ENCODE measurements around the gene SCAF4.
A peak's percentile ranks its signal among the peaks of the same experiment; 100 is the strongest.
"Not testable (repeated sequence)": the region's sequence is repeated elsewhere in the genome, so short reads cannot be mapped to it uniquely, and the experiment has no call there.

Gene SCAF4

GRCh38 chr21:31667132-31667531, 64.8 kb downstream of the SCAF4 start:
- H3K4me2 ChIP-seq (ENCODE audit: low read length), result no peak overlapping the region
- H2AFZ ChIP-seq (ENCODE audit: low read length), result no peak overlapping the region
- peaks cover 95% of the 10 kb centered on the region for H3K36me3 ChIP-seq (ENCODE audit: insufficient read depth, low read length)
- H3K4me3 ChIP-seq (ENCODE audit: low read depth, low read length, poor library complexity, severe bottlenecking), result no peak overlapping the region
- no peaks in the 10 kb centered on the region for H3K27me3 ChIP-seq (ENCODE audit: insufficient read depth, low read length)
- H3K9ac ChIP-seq (ENCODE audit: low read length), result no peak overlapping the region
- TF ChIP-seq CTCF (IDR thresholded peaks at IDR 0.05; ENCODE audit: low read length), result no peak
- TF ChIP-seq EZH2 (IDR thresholded peaks at IDR 0.05; ENCODE audit: borderline replicate concordance, low read length), result no peak
- peaks cover 6% of the 10 kb centered on the region; the same call in 1 of the 2 replicates for H3F3A ChIP-seq (ENCODE audit: insufficient read depth, low read length)
- peaks cover 42% of the 10 kb centered on the region for H3K4me1 ChIP-seq (ENCODE audit: insufficient read depth, low read length, severe bottlenecking)
- H3K9me3 ChIP-seq (ENCODE audit: low read length), result no peaks in the 10 kb centered on the region
- H3K79me2 ChIP-seq (ENCODE audit: insufficient read depth, low read length), result peaks cover 24% of the 10 kb centered on the region
- H3K27ac ChIP-seq (ENCODE audit: low read depth, low read length, poor library complexity, severe bottlenecking), result no peak overlapping the region
- no peaks in the 10 kb centered on the region for H3K9me2 ChIP-seq (ENCODE audit: low read depth, low read length)
- H4K20me1 ChIP-seq (ENCODE audit: insufficient read depth, low read length), result no peaks in the 10 kb centered on the region

DNA sequence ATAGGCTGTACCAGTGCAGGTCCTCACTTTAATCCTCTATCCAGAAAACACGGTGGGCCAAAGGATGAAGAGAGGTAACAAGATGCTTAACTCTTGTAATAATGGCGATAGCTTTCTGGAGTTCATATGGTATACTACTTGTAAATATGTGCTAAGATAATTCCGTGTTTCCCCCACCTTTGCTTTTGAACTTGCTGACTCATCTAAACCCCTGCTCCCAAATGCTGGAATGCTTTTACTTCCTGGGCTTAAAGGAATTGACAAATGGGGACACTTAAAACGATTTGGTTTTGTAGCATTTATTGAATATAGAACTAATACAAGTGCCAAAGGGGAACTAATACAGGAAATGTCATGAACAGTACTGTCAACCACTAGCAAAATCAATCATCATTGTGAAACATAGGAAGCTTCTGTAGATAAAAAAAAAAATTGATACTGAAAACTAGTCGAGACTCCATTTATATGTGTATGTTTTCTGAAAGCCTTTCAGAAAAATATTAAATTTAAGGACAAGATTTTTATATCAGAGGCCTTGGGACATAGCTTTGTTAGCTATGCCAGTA, 65.4 kb downstream of the SCAF4 start:
- H3K79me2 ChIP-seq (ENCODE audit: insufficient read depth, low read length), result peaks cover 30% of the 10 kb centered on the region

GRCh38 chr21:31665869-31666268, 66.0 kb downstream of the SCAF4 start:
- H3F3A ChIP-seq (ENCODE audit: insufficient read depth, low read length); H3K4me2 ChIP-seq (ENCODE audit: low read length); H3K9me2 ChIP-seq (ENCODE audit: low read depth, low read length); H4K20me1 ChIP-seq (ENCODE audit: insufficient read depth, low read length); H3K9me3 ChIP-seq (ENCODE audit: low read length); H2AFZ ChIP-seq (ENCODE audit: low read length); H3K9ac ChIP-seq (ENCODE audit: low read length); H3K4me3 ChIP-seq (ENCODE audit: low read depth, low read length, poor library complexity, severe bottlenecking); H3K27ac ChIP-seq (ENCODE audit: low read depth, low read length, poor library complexity, severe bottlenecking); H3K27me3 ChIP-seq (ENCODE audit: insufficient read depth, low read length): not testable (repeated sequence)
- Histone ChIP-seq H3K4me1 (ENCODE audit: insufficient read depth, low read length, severe bottlenecking) (peaks cover 48% of the 10 kb centered on the region), H3K36me3 (ENCODE audit: insufficient read depth, low read length) (peaks cover 96% of the 10 kb centered on the region), H3K79me2 (ENCODE audit: insufficient read depth, low read length) (peaks cover 37% of the 10 kb centered on the region)

More for the DNA sequence above, 65.4 kb downstream of the SCAF4 start:
- H3K36me3 ChIP-seq (ENCODE audit: insufficient read depth, low read length), result peaks cover 95% of the 10 kb centered on the region
- peaks cover 6% of the 10 kb centered on the region; the same call in 1 of the 2 replicates for H3F3A ChIP-seq (ENCODE audit: insufficient read depth, low read length)
- H3K9ac ChIP-seq (ENCODE audit: low read length), result no peak overlapping the region
- peaks cover 46% of the 10 kb centered on the region for H3K4me1 ChIP-seq (ENCODE audit: insufficient read depth, low read length, severe bottlenecking)
- no peaks in the 10 kb centered on the region for H4K20me1 ChIP-seq (ENCODE audit: insufficient read depth, low read length)
- no peak overlapping the region for H3K4me3 ChIP-seq (ENCODE audit: low read depth, low read length, poor library complexity, severe bottlenecking)
- H2AFZ ChIP-seq (ENCODE audit: low read length), result no peak overlapping the region
- H3K27ac ChIP-seq (ENCODE audit: low read depth, low read length, poor library complexity, severe bottlenecking), result peak overlapping the region; percentile 9
- H3K9me3 ChIP-seq (ENCODE audit: low read length), result no peaks in the 10 kb centered on the region
- no peaks in the 10 kb centered on the region for H3K27me3 ChIP-seq (ENCODE audit: insufficient read depth, low read length)
- H3K9me2 ChIP-seq (ENCODE audit: low read depth, low read length), result no peaks in the 10 kb centered on the region
- H3K4me2 ChIP-seq (ENCODE audit: low read length), result no peak overlapping the region
- TF ChIP-seq CTCF (IDR thresholded peaks at IDR 0.05; ENCODE audit: low read length) (no peak), EZH2 (IDR thresholded peaks at IDR 0.05; ENCODE audit: borderline replicate concordance, low read length) (no peak)

- H3K36me3 ChIP-seq (ENCODE audit: insufficient read depth, low read length), result peaks cover 91% of the 10 kb centered on the region
Measured at GRCh38 chr21:31665397-31665796, 66.5 kb downstream of the SCAF4 start.

More at GRCh38 chr21:31665397-31665796, 66.5 kb downstream of the SCAF4 start:
- Histone ChIP-seq H3K4me2 (ENCODE audit: low read length) (no peak overlapping the region; the same call in 1 of the 2 replicates), H4K20me1 (ENCODE audit: insufficient read depth, low read length) (no peaks in the 10 kb centered on the region), H3K27ac (ENCODE audit: low read depth, low read length, poor library complexity, severe bottlenecking) (peak overlapping the region; percentile 29), H3K4me3 (ENCODE audit: low read depth, low read length, poor library complexity, severe bottlenecking) (no peak overlapping the region), H3K9me3 (ENCODE audit: low read length) (no peaks in the 10 kb centered on the region), H3K79me2 (ENCODE audit: insufficient read depth, low read length) (peaks cover 42% of the 10 kb centered on the region), H3K27me3 (ENCODE audit: insufficient read depth, low read length) (no peaks in the 10 kb centered on the region), H3F3A (ENCODE audit: insufficient read depth, low read length) (peaks cover 6% of the 10 kb centered on the region; the same call in 1 of the 2 replicates), H3K9me2 (ENCODE audit: low read depth, low read length) (no peaks in the 10 kb centered on the region), H2AFZ (ENCODE audit: low read length) (no peak overlapping the region), H3K9ac (ENCODE audit: low read length) (no peak overlapping the region), H3K4me1 (ENCODE audit: insufficient read depth, low read length, severe bottlenecking) (peaks cover 50% of the 10 kb centered on the region)
- TF ChIP-seq CTCF (IDR thresholded peaks at IDR 0.05; ENCODE audit: low read length) (no peak), EZH2 (IDR thresholded peaks at IDR 0.05; ENCODE audit: borderline replicate concordance, low read length) (no peak)
